HepG2 (cell line): ENCODE results near the gene NFKB2.
A peak's percentile ranks its signal among the peaks of the same experiment; 100 is the strongest.

Experiments used
- CTCF ChIP-seq: sonication (generic); formaldehyde crosslinking; IDR thresholded peaks from 2 replicates; pipeline ENCODE4 v1.5.0; 2020; ENCODE audit warnings: mild to moderate bottlenecking, missing genetic modification reagents, moderate library complexity
- EP300 ChIP-seq, 3 experiments: sonication (generic) in 1 of 3; formaldehyde crosslinking in 1 of 3; IDR thresholded peaks; 2 replicates each; pipeline versions ENCODE4 v1.5.1 to v1.6.1; 2011 to 2020; ENCODE audit warnings: low read depth in 2 of 3, low read length in 2 of 3, borderline replicate concordance in 1 of 3, improper control_type of control experiment in 1 of 3, mild to moderate bottlenecking in 1 of 3, missing genetic modification reagents in 1 of 3, moderate library complexity in 1 of 3
- EZH2 ChIP-seq: conservative IDR thresholded peaks from 2 replicates; pipeline ENCODE4 v1.6.1; 2012; ENCODE audit warnings: mild to moderate bottlenecking, low read depth, low read length, moderate library complexity
- FOXK2 ChIP-seq: fragments of 450-650 bp; IDR thresholded peaks from 2 replicates; pipeline ENCODE4 v1.6.1; 2016
- MAZ ChIP-seq, 2 experiments: sonication (generic) in 1 of 2; formaldehyde crosslinking in 1 of 2; IDR thresholded peaks; 2 replicates each; pipeline versions ENCODE4 v1.5.0 to v1.6.1; 2012 to 2020; ENCODE audit warnings: low read depth in 2 of 2, mild to moderate bottlenecking in 2 of 2, borderline replicate concordance in 1 of 2, improper control_type of control experiment in 1 of 2, low read length in 1 of 2, missing genetic modification reagents in 1 of 2, moderate library complexity in 1 of 2
- ZBTB8A ChIP-seq: sonication (generic); formaldehyde crosslinking; IDR thresholded peaks from 2 replicates; pipeline ENCODE4 v1.4.0; 2020; ENCODE audit warnings: mild to moderate bottlenecking, low read depth, missing genetic modification reagents, borderline replicate concordance

DNA sequence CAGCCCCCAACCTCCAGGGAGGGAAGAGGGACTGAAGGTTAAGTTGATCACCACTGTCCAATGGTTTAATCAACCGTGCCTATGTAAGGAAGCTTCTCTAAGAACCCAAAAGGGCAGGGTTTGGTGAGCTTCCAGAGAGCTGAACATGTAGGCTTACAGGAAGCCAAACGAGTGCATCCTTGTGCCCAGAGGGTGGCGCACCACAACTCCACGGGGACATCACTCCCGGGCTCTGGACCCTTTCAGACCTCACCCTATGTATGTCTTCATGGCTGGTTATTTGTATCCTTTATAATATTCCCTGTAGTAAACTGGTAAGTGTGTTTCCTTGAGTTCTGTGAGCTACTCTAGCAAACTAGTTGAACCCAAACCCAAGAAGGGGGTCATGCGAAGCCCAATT lies 11.5 kb upstream of the NFKB2 start:
- peak; percentile 51 for TF ChIP-seq CTCF (CRISPR knock-in tag)
- TF ChIP-seq EZH2: no peak
- no peak for TF ChIP-seq FOXK2
- TF ChIP-seq MAZ (IDR thresholded peaks at IDR 0.05; ENCODE audit: borderline replicate concordance, low read depth, low read length): no peak
- no peak for TF ChIP-seq MAZ (CRISPR knock-in tag; IDR thresholded peaks at IDR 0.05; ENCODE audit: low read depth)
- no peak for TF ChIP-seq EP300 (IDR thresholded peaks at IDR 0.05; ENCODE audit: low read depth in 2 of 2, low read length in 2 of 2)
- no peak for TF ChIP-seq EP300 (CRISPR knock-in tag; IDR thresholded peaks at IDR 0.05; ENCODE audit: borderline replicate concordance)
- TF ChIP-seq ZBTB8A: no peak
